H54 (cell line): ENCODE measurements around the gene SLC6A19.

Source experiments
- DNase-seq: peaks from one replicate; pipeline ENCODE4 v3.0.0; 2011; ENCODE audit warnings: low spot score, mixed read lengths; ENCODE audit not compliant: insufficient read length
- FAIRE-seq: peaks from 3 replicates; lab custom pipeline; 2011; peaks lifted over from hg19 to GRCh38; lab: Jason Lieb, UNC
- POLR2A ChIP-seq: IDR thresholded peaks from 2 replicates; pipeline ENCODE4 v1.6.1; 2011; ENCODE audit warnings: low read depth, mild to moderate bottlenecking, low read length

SLC6A19 gene

DNA sequence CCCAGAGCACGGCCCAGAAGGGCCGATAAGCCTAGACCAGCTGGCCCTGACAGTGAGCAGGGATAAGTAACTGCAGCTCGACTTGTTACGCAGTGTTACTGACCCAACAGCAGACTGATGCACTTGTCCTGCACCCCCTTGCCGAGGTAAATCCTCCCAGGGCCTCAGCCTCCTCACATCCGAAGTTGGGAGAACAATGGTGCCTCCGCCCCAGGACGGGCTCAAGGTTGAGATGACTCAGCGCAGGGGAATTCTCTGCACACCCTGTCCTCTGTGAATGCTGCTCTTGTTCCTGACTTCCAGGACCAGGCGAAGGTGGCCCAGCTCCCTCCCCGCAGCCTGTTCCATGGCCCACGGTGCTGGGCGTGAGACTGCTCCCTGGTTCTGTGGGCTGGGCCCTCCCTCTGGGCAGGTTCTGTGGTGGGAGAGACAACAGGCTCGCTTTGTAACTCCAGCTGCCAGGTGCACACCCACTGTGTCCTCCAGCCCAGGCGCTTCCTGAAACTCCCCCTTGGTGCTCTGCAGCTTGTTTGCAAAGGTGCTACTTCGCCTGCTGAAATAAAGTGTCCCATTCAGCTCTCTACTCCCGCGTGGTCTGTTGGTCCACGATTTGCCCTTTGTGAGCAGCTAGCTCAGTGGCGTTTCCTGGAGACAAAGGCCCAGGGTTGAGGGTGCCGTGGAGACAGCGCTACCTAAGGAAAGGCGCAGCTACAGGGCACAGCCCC lies 40.1 kb upstream of the SLC6A19 start:
- 0 out of 2 replicates have a peak, but pooled peaks have one; percentile 4 for TF ChIP-seq POLR2A
- DNase-seq (peak; percentile 66), FAIRE-seq (no peak)

DNA sequence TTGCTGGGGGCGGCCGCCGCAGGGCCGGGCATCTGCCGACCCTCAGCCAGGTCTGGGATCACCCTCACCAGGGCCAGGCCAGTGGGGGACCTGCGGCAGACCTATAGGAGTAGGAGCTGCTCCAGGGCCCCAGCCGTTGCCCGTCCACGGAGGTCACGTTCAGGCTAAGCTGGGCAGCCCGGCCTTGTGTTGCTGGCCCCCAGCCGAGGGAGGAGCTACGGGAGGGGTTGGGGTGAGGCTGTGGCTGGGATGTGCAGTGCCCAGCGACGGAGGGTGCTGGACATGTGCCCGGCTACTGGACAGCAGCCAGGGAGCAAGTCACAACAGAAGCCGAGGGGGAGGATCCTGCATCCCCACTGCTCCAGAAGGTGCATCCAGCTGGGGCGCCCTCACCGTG lies 39.6 kb upstream of the SLC6A19 start:
- FAIRE-seq (no peak), DNase-seq (no peak)
- TF ChIP-seq POLR2A: 0 out of 2 replicates have a peak, but pooled peaks have one; percentile 1

DNA sequence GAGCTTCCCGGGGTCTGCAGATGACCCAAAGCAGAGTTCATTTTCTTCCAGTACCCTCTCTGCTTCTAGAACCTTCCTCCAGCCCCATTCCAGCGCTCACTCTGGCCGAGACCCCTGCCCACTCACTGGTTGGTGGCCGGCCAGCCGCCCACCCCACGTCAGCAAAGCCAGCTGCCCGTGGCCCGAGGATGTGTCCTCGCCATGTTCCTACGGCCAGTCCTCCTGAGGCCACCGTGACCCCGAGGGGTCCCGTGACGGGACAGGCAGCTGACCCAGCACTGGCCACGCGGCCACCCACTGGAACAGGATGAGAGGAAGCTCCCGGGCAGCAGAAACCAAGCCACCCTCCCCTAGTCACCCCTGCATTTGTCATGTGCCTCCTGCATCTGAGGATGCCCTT lies 39.1 kb upstream of the SLC6A19 start:
- FAIRE-seq (no peak), DNase-seq (no peak)
- no peak for TF ChIP-seq POLR2A

DNA sequence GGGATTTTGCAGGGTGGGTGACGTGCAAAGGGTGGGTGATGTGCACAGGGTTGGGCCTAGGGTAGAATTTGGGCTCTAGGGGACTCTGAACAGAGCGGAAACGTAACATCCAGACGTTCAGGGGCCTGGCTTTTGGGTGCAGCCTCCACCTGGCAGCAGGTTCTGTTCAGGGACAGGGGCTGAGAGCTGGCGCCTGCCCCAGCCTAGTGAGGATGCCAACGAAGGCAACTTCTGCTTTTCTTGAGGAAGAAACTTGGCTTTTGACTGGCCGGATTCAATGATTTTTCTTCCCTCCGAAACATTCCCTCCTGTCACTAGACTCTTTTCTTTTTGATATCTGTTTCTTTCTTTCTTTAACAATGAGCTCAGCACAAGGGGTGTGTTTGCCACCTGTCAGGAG lies 38.6 kb upstream of the SLC6A19 start:
- TF ChIP-seq POLR2A: no peak
- DNase-seq (no peak), FAIRE-seq (no peak)

DNA sequence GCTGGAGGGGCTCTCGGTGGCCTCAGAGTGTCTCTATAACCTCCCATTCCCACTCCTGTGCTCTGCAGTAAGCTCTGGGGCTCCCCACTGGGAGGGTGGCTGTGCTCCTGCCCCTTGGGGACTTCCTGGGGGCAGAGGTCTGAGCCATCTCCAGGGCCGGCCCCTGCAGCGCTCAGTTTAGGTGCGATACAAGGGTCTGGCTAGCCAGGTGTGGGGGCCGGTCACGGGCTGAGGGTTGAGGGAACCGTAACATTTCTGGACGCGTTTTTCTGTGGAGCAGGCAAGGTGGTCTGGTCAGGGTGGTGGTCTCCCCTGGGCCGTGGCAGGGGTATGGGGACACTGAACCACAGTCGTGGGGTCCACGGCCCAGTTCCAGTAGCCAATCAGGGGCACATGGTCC lies 38.0 kb upstream of the SLC6A19 start:
- FAIRE-seq: no peak
- TF ChIP-seq POLR2A: no peak

DNA sequence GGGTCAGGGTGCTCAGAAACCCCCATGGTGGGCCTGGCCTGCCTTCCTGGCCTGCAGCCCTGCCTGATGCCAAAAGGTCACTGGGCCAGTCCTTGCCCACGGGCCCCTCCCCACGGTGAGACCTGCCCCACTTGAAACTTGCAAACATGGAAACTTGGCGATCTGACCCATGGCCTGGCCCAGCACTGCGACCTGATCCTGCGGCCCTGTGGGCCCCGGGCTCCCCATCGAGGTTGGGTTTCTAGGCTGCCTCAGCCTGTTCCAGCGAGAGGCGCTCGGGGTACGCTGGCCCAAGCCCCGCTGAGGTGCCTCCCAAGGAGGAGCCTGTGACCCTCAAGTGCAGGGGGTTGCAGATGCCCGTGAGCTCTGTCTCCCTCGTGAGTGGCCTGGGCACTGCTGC lies 37.5 kb upstream of the SLC6A19 start:
- no peak for FAIRE-seq

More for the DNA sequence above, 38.0 kb upstream of the SLC6A19 start:
- no peak for DNase-seq

DNA sequence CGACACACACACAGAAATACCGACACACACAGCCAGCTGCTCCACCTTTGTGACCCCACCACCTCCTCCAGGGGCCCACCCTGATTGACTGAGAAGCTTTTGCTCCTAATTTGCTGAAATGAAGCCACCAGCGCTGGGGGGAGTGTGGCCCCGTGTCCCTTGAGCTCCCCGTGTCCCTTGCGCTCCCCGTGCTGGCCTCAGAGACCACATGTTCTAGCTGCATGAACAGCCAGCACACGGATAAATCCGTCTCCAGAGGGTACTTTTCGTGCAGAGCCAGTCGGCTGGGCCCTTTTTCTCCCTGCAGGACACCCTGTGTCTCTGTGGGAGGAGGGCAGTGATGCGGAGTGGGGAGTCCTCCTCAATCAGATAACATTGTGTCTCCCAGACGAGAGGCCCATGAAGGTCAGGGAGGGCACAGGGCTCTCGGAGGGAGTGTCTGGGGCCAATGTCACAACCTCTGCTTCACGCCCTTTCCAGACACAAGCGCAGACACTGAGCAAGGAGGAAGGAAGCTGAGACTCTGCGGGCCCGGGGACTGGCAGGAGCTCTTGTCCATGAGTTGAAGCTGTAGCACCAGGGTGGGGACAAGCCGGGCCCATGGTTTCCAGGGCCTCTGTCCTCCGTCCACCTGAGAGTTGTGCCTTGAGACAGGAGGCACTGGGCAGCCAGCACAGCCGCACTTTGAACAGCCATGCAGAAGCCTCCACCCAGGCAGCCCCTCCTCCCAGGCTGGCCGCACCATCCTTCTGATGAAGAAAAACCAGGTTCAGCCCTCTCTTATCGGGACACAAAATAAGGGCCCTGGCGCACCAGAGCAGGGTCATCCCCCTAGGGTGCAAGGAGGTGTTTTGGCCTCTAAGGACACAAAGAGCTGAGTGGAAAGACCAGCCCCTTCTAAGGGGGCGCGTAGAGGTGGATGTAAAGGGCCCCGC lies 36.4 kb upstream of the SLC6A19 start:
- DNase-seq: no peak
- no peak for FAIRE-seq
- no peak for TF ChIP-seq POLR2A

More for the DNA sequence above, 37.5 kb upstream of the SLC6A19 start:
- no peak for DNase-seq
- no peak for TF ChIP-seq POLR2A

DNA sequence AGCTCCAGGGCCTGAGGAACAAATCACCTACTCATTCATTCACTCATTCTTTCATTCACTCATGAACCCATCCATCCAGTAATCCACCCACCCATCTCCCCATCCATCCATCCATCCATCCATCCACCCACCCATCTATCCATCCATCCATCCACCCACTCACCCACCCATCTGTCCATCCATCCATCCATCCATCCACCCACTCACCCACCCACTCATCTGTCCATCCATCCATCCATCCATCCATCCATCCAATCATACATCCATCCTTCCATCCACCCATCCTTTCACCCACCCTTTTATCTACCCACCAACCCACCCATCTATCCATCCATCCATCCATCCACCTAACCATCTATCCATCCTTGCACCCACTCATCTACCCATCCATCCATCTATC lies 35.5 kb upstream of the SLC6A19 start:
- no peak for TF ChIP-seq POLR2A
- FAIRE-seq: no peak
- no peak for DNase-seq

DNA sequence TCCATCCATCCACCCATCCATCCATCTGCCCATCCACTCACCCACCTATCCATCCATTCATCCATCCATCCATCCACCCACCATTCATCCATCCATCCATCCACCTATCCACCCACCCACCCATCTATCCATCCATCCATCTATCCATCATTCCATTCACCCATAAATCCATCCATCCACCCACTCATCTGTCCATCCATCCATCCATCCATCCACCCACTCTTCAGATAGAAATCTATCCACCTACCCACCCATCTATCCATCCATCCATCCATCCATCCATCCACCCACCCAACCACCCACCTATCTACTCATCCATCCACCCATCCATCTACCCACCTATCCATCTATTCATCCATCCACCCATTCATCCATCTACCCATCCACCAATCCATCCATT lies 35.0 kb upstream of the SLC6A19 start:
- TF ChIP-seq POLR2A: no peak
- FAIRE-seq (no peak), DNase-seq (no peak)

DNA sequence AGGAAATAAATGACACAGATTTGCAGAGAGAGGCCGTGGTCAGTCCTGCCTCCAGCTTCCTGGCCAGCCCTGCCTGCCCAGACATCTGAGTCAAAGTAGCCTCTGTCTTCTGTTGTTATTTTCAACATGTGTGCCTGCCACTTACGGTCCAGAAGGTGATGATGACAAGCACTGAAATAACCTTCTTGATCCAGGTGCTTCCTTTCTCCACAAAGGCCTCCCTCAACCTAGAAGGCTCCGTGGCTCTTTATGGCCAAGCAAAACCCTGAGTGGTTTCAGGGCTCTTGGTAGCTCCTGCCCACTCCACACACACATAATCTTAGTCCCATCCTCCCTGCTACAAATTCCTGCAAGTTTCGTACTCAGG lies 34.1 kb upstream of the SLC6A19 start:
- no peak for TF ChIP-seq POLR2A
- FAIRE-seq (no peak), DNase-seq (no peak)

DNA sequence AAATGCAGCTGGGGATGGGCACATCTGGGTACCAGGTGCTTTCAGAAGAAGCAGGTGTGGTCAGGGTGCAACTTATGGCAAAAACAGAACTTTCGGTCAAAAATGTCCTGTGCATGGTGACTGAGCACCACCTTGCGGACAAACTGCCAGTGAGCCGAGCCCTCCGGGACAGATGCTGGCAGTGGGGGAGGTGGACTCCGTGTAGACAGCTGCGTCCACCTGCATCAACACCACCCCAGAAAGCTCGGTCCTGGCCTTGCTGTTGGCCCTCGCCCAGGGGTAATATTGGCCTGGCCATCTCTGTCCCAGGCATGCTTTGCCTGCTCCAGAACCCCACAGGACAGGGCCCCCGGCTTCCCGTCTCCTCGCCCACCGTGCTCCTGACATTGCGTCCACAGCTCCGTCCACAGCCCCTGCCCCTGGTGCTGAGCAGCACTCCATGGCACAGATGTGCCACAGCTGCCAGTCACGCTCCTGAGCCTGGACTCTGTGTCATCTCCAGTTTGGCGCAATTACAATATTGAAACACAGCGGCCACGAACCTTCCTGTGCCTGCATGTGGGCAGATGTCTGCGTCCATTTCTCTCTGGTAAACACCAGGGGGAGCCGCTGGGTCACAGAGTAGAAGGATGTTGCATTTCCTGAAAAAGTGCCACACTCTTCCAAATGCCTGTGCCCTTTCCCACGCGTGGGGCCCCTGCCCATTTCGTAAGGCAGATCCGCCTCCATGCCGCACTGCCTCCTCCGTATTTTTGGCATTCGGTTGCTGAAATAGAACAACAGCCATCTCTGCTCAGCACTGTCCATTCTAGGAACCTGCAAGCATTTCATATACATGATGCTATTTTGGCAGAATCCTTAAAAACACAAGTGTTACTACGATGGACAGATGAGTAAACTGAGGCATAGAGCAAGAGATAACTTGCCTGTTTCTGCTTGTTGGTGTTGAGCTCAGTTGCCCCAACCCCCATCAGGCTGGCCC lies 33.4 kb upstream of the SLC6A19 start:
- DNase-seq: peak; percentile 81
- no peak for FAIRE-seq
- no peak for TF ChIP-seq POLR2A

DNA sequence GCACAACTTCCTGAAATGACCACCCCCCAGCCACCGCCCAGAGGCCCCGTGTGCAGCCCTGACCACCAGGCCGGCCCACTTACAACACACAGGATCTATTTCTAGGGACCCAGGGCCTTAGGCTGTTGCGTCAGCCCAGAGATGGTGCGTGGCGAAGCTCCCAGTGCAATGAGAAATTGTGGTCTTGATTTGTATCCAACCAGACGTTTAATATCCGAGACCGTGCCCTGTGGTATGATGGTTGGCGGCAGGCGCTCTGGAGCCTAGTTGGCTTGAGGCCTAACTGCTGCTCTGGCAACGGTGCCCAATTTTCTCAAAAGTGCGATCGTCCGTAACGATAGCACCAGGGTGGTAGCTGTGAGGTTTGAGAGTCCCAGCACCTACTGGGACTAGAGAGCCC lies 32.6 kb upstream of the SLC6A19 start:
- FAIRE-seq (no peak), DNase-seq (no peak)
- TF ChIP-seq POLR2A: no peak
